ENCODE results near the gene ZFPM1.
"Not testable (repeated sequence)": the region's sequence is repeated elsewhere in the genome, so short reads cannot be mapped to it uniquely, and the experiment has no call there.

ZFPM1 gene

GRCh38 chr16:88484505-88485365, 31.7 kb downstream of the ZFPM1 start:
- DNase-seq = no peak

GRCh38 chr16:88485366-88485741, 32.3 kb downstream of the ZFPM1 start:
- not testable (repeated sequence) for DNase-seq

- no peak for DNase-seq
Measured at GRCh38 chr16:88486398-88487123, 33.5 kb downstream of the ZFPM1 start.

GRCh38 chr16:88487124-88487432, 34.0 kb downstream of the ZFPM1 start:
- DNase-seq = no peak

GRCh38 chr16:88487920-88488851, 35.1 kb downstream of the ZFPM1 start:
- no peak for DNase-seq

- DNase-seq = no peak
Measured at GRCh38 chr16:88489163-88489741, 36.2 kb downstream of the ZFPM1 start.

- DNase-seq = no peak
Measured at GRCh38 chr16:88491001-88491559, 38.0 kb downstream of the ZFPM1 start.

GRCh38 chr16:88491560-88492310, 38.7 kb downstream of the ZFPM1 start:
- no peak for DNase-seq

GRCh38 chr16:88493879-88494278, 40.8 kb downstream of the ZFPM1 start:
- DNase-seq = no peak

- DNase-seq = no peak
Measured at GRCh38 chr16:88494335-88495154, 41.5 kb downstream of the ZFPM1 start.

GRCh38 chr16:88495268-88495772, 42.2 kb downstream of the ZFPM1 start:
- no peak for DNase-seq

- DNase-seq = no peak
Measured at GRCh38 chr16:88497561-88498462, 44.7 kb downstream of the ZFPM1 start.

- no peak for DNase-seq
Measured at GRCh38 chr16:88498576-88499208, 45.6 kb downstream of the ZFPM1 start.

- DNase-seq = no peak
Measured at GRCh38 chr16:88499292-88499691, 46.2 kb downstream of the ZFPM1 start.

- DNase-seq = no peak
Measured at GRCh38 chr16:88499836-88500251, 46.8 kb downstream of the ZFPM1 start.

- no peak for DNase-seq
Measured at GRCh38 chr16:88500255-88500661, 47.2 kb downstream of the ZFPM1 start.

GRCh38 chr16:88502371-88502770, 49.3 kb downstream of the ZFPM1 start:
- DNase-seq = no peak

- no peak for DNase-seq
Measured at GRCh38 chr16:88502776-88503280, 49.7 kb downstream of the ZFPM1 start.

- no peak for DNase-seq
Measured at GRCh38 chr16:88503374-88503770, 50.3 kb downstream of the ZFPM1 start.
